Caco-2 (cell line): Measurements from ENCODE around the gene DPF3. TPM values are rescaled to one million over a fixed set of nuclear protein-coding genes. Genes with fewer than 3 reads are reported as not detected.

Source experiments
- BruUV-seq: library from RNA; stranded (reverse); fragments of 400-500 nt; replicated peaks from 2 replicates; lab custom pipeline; 2021; lab: Mats Ljungman, UMichigan
- CTCF ChIA-PET: fragments of 300-600 bp; sonication (Branson Sonifier 250); formaldehyde crosslinking; loops from one replicate; lab custom pipeline; 2022; ENCODE audit warnings: antibody characterized with exemption; lab: Charles Lee
- POLR2A ChIA-PET: fragments of 300-600 bp; sonication (Branson Sonifier 250); formaldehyde crosslinking; loops from one replicate; lab custom pipeline; 2022; ENCODE audit warnings: antibody characterized with exemption; lab: Charles Lee
- DNase-seq, 2 experiments: peaks; one replicate each; pipeline versions ENCODE4 v3.0.0 to v3.0.0-alpha.2; 2020 to 2022
- H3K27me3 ChIP-seq: replicated peaks from 2 replicates; pipeline ENCODE4 v1.6.0; 2011; ENCODE audit warnings: low read length; ENCODE audit not compliant: control insufficient read depth, insufficient read depth
- H3K36me3 ChIP-seq: 2 replicates; pipeline ENCODE4 v1.5.1; 2011; ENCODE audit warnings: low read length; ENCODE audit not compliant: control insufficient read depth, insufficient read depth
- H3K4me1 ChIP-seq: fragments of 250-450 bp; sonication (Bioruptor Pico); 2 replicates; pipeline ENCODE4 v1.5.1; 2020; ENCODE audit warnings: mild to moderate bottlenecking
- H3K4me3 ChIP-seq: 2 replicates; pipeline ENCODE4 v1.5.1; 2011; ENCODE audit warnings: low read depth, mild to moderate bottlenecking, control low read depth, low read length
- H3K9me3 ChIP-seq: fragments of 250-450 bp; sonication (Bioruptor Pico); 2 replicates; pipeline ENCODE4 v1.5.1; 2020; ENCODE audit warnings: mild to moderate bottlenecking, moderate library complexity
- H3K27ac Mint-ChIP-seq: one replicate; pipeline ENCODE4 v1.8.0; 2022; ENCODE audit warnings: mixed read lengths; ENCODE audit not compliant: unreplicated experiment
- H3K27me3 Mint-ChIP-seq: one replicate; pipeline ENCODE4 v1.8.0; 2022; ENCODE audit warnings: mixed read lengths; ENCODE audit not compliant: insufficient read depth, unreplicated experiment
- H3K36me3 Mint-ChIP-seq: one replicate; pipeline ENCODE4 v1.8.0; 2022; ENCODE audit warnings: mild to moderate bottlenecking, mixed read lengths; ENCODE audit not compliant: insufficient read depth, unreplicated experiment
- H3K4me1 Mint-ChIP-seq: one replicate; pipeline ENCODE4 v1.8.0; 2022; ENCODE audit warnings: low read depth, mixed read lengths; ENCODE audit not compliant: unreplicated experiment
- H3K4me3 Mint-ChIP-seq: one replicate; pipeline ENCODE4 v1.8.0; 2022; ENCODE audit warnings: mild to moderate bottlenecking, moderate library complexity, mixed read lengths; ENCODE audit not compliant: unreplicated experiment
- H3K9me3 Mint-ChIP-seq: one replicate; pipeline ENCODE4 v1.8.0; 2022; ENCODE audit warnings: mixed read lengths; ENCODE audit not compliant: unreplicated experiment
- CTCF ChIP-seq, 2 experiments: fragments of 200-600 bp in 1 of 2; IDR thresholded peaks; 1 replicate in 1 of 2; 2 replicates in 1 of 2; pipeline versions ENCODE4 v1.5.1 to v1.8.0; 2011 to 2022; ENCODE audit warnings: antibody characterized with exemption in 1 of 2, control low read depth in 1 of 2, inconsistent platforms in 1 of 2, low read depth in 1 of 2, low read length in 1 of 2, mild to moderate bottlenecking in 1 of 2, moderate library complexity in 1 of 2; ENCODE audit not compliant: insufficient read depth in 1 of 2, severe bottlenecking in 1 of 2, unreplicated experiment in 1 of 2
- intact Hi-C: fragments of 100-400 bp; cut with micrococcal nuclease; formaldehyde crosslinking; loops from one replicate; pipeline ENCODE4 v1.10.0; 2022; ENCODE audit not compliant: unreplicated experiment
- total RNA-seq: library from RNA; stranded (reverse); gene quantifications from 2 replicates; pipeline ENCODE4 v1.2.3, GENCODE V29; 2022

The DPF3 gene
- total RNA-seq, 1 experiment from 2014 or later: not detected

DNA sequence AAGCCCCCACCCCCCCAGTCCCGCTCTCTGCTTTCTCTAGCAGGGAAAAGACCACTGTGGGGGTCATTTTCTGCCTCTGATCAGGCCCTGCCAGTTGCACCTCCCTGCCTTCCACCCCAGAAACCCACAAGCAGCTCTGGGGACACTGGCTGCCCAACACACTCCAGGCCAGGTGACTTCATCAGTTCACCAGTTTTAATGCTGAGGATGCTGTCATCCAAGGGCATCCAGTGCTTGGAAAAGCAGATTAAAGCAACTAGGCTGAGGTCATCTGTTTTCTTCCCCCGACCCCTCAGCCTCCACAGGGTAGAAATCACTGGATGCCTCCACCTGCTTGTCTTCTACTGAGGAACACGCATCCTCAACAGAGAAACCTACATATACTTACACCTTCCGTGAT is 282.4 kb downstream of the DPF3 start:
- H3K4me1 Mint-ChIP-seq: no peaks in the 10 kb centered on the region
- TF ChIP-seq CTCF (IDR thresholded peaks at IDR 0.05; ENCODE audit: insufficient read depth in 1 of 2, low read depth in 1 of 2, low read length in 1 of 2, severe bottlenecking in 1 of 2, unreplicated experiment in 1 of 2): no peak

GRCh38 chr14:72610831-72611200 is 283.1 kb downstream of the DPF3 start:
- no peak for TF ChIP-seq CTCF (IDR thresholded peaks at IDR 0.05; ENCODE audit: insufficient read depth in 1 of 2, low read depth in 1 of 2, low read length in 1 of 2, severe bottlenecking in 1 of 2, unreplicated experiment in 1 of 2)
- Histone ChIP-seq H3K9me3 (no peaks in the 10 kb centered on the region), H3K4me1 (no peaks in the 10 kb centered on the region), H3K4me3 (no peak overlapping the region), H3K36me3 (no peaks in the 10 kb centered on the region), H3K27me3 (peaks cover 2% of the 10 kb centered on the region; the same call in 1 of the 2 replicates)
- H3K9me3 Mint-ChIP-seq: no peaks in the 10 kb centered on the region
- H3K36me3 Mint-ChIP-seq: no peaks in the 10 kb centered on the region
- BruUV-seq: no TSS peak
- no peak for DNase-seq
- intact Hi-C loops: no loop called here
- no peaks in the 10 kb centered on the region for H3K4me1 Mint-ChIP-seq
- POLR2A ChIA-PET: no interaction called here
- H3K27ac Mint-ChIP-seq: no peak overlapping the region
- CTCF ChIA-PET: no interaction called here
- H3K27me3 Mint-ChIP-seq: peaks cover 14% of the 10 kb centered on the region
- no peak overlapping the region for H3K4me3 Mint-ChIP-seq

More for the DNA sequence above, 282.4 kb downstream of the DPF3 start:
- Histone ChIP-seq H3K4me1 (no peaks in the 10 kb centered on the region), H3K36me3 (no peaks in the 10 kb centered on the region), H3K9me3 (no peaks in the 10 kb centered on the region), H3K27me3 (peaks cover 2% of the 10 kb centered on the region; the same call in 1 of the 2 replicates), H3K4me3 (no peak overlapping the region)
- Mint-ChIP-seq H3K27ac (no peak overlapping the region), H3K9me3 (no peaks in the 10 kb centered on the region), H3K36me3 (no peaks in the 10 kb centered on the region), H3K27me3 (peaks cover 19% of the 10 kb centered on the region), H3K4me3 (no peak overlapping the region)
- CTCF ChIA-PET: no interaction called here
- no TSS peak for BruUV-seq
- no peak for DNase-seq
- POLR2A ChIA-PET: no interaction called here
- intact Hi-C loops: no loop called here

DNA sequence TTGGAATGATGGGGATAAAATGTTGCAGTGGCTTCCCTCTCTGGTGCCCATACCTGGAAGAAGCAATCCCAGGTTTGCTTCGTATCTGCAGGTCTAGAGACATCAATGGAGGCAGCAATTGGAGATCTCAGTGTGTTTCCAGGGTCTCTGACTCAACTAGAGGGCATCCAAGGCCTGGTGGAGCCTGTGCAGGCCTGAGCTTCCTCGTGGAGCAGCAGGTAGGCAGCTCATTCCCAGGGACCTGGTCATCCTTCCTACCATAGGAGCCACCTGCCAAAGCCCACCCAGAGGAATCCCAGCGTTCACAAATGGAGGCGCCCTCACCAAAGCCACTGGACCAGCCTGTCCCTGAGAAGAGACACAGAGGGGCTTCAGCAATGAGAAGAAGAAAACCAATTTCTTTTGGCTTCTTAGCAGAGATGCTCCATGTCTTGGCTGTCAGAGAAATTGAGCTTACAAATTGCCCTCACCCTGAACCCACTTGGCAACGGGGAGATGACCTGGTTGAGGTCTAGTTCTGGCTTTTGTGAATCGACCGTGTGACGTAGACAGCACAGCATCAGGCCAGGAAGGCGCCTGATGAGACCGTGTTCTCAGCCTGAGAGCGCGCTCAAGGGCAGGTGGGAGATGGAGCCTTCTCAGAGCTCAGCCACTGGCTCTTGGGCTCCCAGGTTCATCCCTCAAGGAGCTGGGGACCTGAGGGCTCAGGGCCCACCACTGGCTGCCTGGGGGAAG is 283.6 kb downstream of the DPF3 start:
- Mint-ChIP-seq H3K9me3 (no peaks in the 10 kb centered on the region), H3K27ac (no peak overlapping the region), H3K4me1 (no peaks in the 10 kb centered on the region), H3K4me3 (no peak overlapping the region), H3K36me3 (no peaks in the 10 kb centered on the region), H3K27me3 (peaks cover 14% of the 10 kb centered on the region)
- no peak for TF ChIP-seq CTCF (IDR thresholded peaks at IDR 0.05; ENCODE audit: insufficient read depth in 1 of 2, low read depth in 1 of 2, low read length in 1 of 2, severe bottlenecking in 1 of 2, unreplicated experiment in 1 of 2)
- DNase-seq: no peak
- CTCF ChIA-PET: no interaction called here
- Histone ChIP-seq H3K4me3 (no peak overlapping the region), H3K9me3 (no peaks in the 10 kb centered on the region), H3K36me3 (no peaks in the 10 kb centered on the region), H3K27me3 (peaks cover 2% of the 10 kb centered on the region; the same call in 1 of the 2 replicates), H3K4me1 (no peaks in the 10 kb centered on the region)
- intact Hi-C loops: no loop called here
- POLR2A ChIA-PET: no interaction called here
- no TSS peak for BruUV-seq
